HG02623 (cell line): ENCODE data around the gene SESN3.
"Not testable (repeated sequence)": the region's sequence is repeated elsewhere in the genome, so short reads cannot be mapped to it uniquely, and the experiment has no call there.

Source experiments
- ATAC-seq: cut with Tn5 transposase; IDR thresholded peaks from one replicate; pipeline ENCODE4 v1.9.1; 2021; ENCODE audit warnings: moderate library complexity; ENCODE audit not compliant: unreplicated experiment

The SESN3 gene

DNA sequence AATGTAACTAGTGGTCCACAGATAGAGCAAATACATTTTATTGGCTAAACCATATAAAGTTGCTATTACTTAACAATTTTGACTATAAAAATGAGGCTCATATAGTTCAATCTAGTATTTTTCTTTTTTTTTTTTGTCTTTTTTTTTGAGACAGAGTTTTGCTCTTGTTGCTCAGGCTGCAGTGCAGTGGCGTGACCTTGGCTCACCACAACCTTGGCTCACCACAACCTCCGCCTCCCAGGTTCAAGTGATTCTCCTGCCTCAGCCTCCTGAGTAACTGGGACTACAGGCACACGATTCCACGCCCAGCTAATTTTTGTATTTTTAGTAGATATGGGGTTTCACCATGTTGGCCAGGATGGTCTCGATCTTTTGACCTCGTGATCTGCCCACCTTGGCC is 3.9 kb downstream of the SESN3 start:
- not testable (repeated sequence) for ATAC-seq

DNA sequence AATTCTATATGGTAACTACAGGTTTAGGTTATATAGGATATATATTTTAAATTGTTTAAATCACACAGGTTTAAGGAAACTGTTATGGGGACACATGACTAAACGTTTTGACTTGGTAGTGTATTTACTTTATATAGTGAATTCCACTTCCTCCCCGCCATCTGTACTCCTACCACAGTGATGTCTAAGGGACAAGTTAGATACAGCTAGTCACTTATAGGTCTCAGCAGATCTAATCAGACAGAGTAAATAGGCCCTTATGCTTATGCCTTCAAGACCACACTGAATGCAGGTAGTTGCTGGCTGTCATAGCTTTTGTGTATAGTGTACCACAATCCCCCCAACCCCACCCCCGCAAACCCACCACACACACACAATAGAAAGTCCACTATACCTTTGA is 8.2 kb downstream of the SESN3 start:
- no peak for ATAC-seq

DNA sequence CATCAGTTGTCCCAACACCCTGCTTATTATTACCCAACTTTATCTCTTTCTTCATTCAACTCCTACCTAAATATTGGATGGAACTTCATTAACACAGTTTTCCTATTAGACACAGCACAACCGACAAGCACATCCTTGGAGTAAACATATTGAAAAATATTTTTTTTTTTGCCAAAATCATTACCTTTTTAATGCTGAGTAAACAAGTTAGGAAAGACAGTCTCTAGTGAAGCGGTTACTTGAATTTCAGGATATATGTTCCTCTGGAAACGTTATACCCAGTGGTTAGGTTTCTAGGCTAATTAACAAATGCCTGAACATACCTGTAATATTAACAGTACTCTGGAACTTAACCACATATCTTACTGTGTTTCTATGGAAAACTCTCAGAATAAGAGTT is 11.4 kb downstream of the SESN3 start:
- no peak for ATAC-seq

DNA sequence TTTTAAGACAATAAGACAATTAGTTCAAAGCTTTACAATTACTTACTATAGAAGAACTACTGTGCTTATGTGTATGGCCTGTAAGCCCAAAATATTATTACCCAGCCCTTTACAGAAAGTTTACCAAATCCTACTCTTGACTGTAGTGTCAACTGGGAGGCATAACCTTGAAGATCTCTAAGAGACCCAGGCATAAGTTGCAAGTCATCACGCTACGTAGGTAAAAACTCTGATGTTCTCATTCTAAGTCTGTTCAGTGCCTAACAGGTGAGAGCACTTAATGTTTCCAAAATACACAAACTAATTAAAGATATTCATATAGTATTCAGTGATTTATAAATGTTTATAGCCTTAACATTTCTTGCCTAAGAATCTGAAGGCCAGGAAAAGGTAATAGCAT is 12.9 kb downstream of the SESN3 start:
- ATAC-seq = no peak

DNA sequence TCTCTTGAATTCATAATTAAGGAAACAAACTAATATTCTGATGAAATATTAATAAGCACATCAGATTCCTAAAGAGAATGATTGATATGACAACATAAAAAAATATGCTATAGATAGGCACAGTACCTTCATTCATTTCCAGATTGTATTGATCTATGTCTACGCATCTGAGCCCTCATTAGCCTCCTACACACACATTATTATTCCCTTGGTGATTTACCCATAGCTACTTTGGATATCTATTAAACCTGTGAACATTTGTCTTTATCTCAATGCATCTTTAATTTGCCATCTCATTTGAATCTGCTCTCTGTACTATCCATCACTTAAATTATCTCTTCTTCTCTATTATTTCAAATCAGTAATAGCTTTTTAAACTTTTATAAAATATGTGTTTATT is 18.4 kb downstream of the SESN3 start:
- no peak for ATAC-seq

DNA sequence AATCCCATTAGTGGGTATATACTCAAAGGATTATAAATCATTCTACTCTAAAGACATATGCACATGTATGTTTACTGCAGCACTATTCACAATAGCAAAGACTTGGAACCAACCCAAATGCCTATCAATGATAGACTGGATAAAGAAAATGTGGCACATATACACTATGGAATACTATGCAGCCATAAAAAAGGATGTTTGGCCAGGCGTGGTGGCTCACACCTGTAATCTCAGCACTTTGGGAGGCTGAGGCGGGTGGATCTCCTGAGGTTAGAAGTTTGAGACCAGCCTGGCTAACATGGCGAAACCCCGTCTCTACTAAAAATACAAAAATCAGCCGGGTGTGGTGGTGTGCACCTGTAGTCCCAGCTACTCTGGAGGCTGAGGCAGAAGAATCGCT is 21.5 kb downstream of the SESN3 start:
- ATAC-seq = not testable (repeated sequence)

DNA sequence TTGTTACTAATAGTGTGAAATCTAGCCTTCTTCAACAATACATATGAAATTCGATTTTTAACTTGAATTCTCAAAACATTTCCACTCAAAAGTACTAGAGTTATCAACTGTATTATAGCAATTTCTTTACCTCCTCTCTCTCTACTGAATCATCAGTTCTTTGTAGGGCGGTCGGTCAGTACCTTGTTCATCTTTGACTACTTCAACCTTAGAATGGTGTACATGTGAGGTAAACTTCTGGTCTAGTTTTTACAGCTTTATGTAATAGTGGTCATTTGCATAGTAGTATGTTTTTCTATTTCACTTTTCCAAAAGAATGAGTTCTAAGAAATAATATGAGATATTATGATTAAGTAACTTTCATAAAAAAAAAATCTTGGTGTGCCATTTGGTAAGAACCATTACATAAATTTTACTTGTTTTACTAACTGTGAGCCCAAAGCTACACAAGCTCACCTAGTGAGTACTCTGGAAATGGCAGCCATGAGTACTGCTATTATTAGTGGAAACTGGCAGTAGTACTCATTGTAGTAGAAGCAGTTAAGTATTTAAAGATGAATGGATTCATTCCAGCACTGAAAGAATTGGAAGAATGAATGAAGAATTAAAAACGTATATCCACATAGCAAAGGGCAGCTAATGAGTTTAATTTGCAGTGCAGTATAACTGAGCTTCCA is 30.1 kb downstream of the SESN3 start:
- no peak for ATAC-seq

DNA sequence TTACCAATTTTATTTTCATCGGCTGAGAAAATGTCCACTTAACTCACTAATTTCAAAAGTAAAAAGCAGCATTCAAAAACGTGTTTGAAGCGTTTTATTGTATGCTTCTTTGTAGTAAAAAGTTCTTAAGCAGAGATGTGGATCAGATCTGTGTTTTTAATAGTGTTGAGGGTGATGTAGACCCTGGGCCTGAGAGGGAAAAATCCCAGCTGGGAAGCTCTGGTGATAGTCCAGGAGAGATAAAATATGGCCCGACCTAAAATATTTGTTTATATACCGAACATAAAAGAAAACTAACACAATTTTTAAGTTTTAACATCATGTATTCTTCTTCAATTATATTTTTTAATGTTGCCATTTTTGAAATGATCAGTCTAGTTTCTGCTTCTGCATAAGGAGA is 35.2 kb downstream of the SESN3 start:
- no peak for ATAC-seq

DNA sequence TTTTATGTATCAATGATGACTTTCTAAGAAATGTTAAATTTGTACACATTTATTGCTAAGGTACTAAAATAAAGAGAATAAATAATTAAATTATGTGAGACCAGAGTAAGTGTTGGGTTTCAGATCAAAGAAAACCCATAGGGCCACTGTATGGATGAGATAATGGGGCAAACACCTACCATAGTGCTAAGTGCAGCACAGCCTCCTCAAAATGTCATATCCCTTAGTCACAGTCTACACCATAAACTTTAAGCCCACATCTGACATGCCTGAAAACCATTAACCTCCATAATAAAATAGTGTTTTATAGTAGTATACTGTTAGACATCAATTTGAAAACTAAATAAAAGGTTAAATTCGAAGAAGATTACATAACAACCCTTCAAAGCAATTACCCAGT is 37.5 kb downstream of the SESN3 start:
- ATAC-seq = no peak

DNA sequence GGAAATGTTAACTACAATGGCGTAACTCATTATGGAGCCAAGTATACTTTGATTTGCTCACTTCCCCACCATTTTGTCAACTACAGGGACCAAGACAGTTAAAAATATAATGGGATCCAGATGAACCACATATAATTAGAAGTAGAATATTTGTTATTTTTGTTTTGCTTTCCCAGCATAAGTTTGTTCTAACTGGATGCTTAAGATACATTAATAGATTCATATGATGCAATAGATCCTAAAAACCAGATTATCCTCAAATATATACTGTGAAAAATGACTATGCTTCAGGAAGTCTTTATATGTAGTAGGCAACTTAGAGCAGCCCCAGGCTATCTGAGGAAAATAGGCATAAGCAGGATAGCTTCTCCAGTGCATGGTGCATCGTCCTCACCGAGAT is 38.3 kb downstream of the SESN3 start:
- no peak for ATAC-seq

DNA sequence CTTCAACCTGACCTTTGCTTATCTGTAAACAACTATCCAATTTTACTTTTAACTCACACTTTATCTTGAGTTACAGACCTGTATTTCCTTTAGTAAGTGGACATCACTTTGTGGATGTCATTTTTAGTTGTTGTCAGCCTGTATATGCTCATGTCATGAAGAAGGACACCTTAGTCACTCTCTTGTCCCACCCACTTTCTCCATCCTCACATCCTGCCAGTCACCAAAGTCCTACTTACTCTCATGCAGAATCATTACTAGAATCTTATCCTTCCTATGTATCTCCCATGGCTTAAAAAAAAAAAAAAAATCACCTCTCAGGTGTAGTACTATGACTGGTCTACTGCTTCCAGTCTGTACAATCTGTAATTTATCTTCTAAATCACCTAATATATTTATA is 43.3 kb downstream of the SESN3 start:
- no peak for ATAC-seq

DNA sequence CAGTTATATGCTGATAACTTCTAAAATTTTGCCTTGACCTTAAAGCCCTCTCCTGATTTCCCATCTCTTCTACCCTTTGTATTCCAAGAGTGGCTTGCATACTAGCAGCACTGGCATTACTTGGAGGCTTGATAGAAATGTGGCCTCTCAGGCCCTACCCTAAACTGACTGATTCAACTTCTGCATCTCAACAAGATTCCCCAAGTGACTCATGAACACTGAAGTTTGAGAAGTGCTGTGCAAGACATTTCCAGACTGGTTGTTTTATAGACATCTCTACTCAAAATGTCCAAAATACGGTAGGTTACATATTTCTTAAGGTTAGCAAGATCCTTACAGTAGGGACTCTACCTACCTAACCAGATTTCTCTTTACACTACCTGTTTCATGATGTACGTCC is 48.6 kb downstream of the SESN3 start:
- no peak for ATAC-seq

DNA sequence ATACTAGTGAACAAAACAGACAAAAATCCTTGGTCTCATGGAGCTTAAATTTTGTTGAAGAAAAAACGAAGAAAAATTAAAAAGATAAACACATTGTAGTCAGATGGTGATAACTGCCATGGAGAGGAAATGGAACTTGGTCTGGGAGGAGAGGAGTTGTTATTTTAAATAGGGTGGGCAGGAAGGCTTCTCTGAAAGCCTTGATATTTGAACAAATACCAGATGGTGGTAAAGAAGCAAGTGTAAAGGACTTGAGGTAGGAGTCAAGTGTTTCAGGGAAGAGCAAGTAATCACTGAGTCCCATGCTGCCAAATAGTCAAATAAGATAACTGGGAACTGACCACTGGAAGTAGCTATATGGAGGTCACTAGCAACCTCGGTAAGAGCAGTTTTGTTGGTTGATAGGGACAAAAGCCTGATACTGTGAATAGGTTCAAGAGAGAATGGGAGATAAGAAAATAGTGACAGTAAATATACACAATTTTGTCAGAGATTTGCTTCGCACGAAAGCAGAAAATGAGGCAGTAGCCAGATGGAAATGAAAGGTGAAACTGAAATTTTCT is 55.1 kb downstream of the SESN3 start:
- ATAC-seq = no peak

DNA sequence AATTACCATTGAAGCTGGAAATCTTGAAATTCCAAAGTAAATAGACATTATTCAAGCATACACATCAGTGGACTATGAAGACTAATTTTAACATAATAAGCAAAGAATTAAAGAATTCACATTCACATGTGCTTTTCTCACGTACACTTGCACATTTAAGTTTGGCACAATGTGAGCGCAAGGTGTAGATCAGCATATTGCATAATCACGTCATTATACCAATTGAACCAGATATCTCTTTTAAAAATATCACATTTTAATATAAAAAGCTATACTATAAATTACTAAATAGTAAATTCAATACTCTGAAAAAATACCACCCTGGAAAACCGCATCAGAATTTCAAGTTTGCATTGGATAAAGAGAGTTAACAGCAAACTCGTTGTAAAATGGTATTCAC is 60.7 kb downstream of the SESN3 start:
- no peak for ATAC-seq

DNA sequence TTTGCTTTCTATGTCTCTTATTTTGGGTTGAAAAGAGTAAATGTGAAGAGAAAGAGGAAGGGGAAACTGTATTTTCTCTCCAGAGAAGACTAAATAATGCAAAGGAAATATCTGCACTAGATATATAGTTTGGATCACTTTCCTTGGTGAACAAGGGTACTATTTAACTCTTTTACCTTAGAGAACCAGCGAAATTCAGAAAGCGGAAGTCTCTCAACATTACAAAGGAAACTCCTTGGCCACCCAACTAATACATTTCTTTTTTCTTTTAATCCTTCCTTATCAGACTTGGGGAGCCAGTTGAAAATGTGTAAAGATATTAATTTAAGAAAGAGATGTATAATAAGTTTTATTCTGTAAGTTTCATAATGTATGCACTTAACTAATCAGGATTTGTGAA is 64.2 kb downstream of the SESN3 start:
- no peak for ATAC-seq

DNA sequence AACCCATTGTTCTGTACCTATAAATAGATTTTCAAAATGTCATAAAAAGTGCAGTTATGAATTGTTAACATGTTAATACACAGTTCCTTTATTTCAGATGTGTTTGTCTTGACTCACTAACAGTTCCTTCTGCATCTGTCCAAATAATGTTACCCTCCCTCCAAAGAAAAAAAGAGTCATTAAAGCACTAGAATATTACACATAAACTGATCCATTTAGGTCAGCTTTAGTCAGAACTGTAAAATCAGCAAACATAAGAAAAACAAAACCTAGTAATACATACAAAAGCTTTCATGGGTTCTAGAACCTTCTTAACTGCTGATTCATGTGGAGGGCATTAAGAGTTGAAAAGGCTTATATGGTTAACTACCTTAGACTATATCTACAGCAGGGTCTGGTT is 65.4 kb downstream of the SESN3 start:
- no peak for ATAC-seq

DNA sequence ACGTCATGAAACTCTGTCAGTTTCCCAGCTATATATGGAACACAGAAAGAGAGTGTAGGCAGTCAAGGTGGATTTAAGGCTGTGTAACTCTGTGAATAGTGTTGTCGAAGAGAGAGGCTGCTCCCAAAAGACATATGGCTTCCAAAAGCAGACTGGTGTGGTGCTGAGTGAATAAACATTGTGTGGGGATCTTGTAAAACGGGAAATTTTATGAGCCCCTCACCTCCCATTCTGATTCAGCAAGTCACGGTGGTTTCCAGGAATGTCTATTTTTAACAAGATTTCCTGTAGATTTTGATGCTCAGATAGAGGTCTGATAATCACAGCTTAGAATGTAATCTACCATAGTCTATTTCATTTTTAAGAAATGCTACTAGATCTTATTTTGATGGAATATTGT is 67.9 kb downstream of the SESN3 start:
- no peak for ATAC-seq

DNA sequence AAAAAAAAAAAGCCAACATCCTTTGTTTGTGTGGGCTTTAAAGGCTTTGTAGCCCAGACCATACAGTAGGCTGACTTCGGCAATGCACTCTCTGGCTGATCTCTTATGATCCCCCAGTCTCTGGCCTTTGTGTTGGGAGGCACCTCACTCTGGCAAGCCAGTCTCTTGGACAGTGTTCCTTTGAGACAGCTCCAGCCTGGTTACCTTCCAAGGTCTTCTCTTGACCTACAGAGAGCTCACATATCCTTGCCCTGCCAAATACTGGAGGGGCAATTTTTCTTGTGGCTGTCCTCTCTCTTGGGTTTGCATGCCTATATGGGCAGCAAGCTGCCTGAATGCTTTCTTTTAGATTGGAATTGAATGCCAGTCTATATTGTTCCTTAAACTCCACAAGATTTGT is 69.8 kb downstream of the SESN3 start:
- ATAC-seq = no peak

DNA sequence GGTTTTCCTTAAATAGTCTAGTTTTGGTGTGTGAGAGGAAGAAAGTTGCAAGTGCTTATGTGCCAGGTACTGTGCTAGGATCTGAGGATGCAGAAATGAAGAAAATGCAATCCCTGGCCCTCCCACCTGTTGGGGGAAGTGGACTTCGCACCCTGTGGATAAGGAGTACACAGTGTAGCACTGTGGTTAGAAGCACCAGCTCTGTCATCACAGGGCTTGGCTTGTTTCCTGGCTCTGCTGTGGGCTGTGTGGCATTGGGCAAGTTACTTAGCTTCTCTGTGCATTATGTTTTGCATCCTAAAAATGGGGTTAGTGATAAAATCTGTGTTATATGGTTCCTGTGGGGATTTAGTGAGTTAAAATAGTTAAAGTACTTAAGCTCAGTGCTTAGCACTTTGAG is 73.2 kb downstream of the SESN3 start:
- ATAC-seq = no peak

DNA sequence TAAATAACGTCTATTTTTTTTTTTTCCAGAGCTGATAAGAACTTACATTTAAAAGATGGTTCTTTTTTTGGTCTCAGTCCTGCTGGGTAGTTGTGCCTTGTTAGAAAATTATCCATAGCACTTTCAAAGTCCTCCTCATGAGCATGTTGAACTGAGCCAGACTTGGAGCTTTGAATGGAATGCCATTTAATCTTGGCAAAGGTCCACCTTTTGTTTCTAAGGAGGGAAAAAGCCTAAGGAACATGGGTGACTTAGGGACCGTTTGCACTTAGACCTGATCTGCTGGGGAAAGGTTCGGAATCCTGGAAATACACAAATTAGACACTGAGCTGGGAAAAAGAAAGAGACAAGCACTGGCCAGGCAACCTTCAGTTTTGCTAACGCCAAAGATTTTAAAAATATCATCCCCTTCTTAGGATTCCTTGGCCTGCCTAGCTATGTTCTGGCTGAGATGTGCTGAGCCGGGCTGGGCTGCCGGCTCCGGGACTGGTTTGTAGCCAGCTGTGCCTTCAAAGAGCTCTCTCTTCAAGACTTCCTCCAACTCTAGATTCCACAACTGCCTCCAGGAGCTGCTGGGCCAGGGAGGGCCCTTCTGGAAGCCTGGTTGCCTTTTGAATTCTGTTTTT is 74.0 kb downstream of the SESN3 start:
- no peak for ATAC-seq

DNA sequence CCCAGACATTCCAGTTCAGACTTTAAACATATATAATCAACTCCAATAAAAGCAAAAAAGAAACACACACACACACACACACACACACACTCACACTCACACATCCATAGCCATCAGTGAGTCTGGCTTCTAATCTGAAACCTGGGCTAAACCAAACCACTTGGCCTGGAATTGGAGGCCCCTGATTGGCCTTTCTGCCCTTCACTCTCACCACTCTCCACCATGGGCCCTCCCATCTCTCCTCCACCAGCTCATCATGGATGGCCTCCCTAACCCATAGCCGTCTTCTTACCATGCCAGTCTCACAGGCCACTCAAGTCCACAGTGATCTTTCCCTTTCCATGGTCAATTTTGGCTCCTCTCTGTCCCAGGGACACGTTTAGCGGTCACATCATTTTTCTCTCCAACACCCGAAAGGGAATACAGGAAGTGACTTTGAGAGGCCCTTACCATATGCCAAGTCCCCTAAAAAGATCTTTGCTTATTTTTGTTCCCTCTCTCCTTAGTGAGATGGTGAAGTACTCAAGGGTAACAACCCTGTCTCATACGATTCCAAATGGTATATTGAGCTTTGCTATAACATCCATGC is 74.8 kb downstream of the SESN3 start:
- no peak for ATAC-seq

DNA sequence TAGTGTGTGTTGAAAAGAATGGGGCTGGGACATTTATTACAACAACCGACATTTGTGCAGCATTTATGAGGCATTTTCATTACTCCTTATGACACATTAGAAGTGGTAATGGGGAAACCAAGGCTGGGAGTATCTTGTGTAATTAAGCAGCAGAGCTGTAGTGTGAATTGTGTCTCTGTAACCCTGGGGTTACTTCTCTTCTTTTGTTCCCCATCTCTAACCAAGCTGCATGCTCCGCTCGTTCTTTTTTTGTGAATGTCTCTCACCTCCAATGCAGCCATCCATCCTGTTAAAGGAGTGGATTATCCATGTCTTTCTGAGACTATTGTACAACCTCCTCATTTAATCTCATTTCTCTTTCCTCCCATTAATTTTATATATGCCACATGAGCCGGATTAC is 75.6 kb downstream of the SESN3 start:
- ATAC-seq = no peak
